HG03520 (cell line): ENCODE measurements around the gene NKAIN1.

Source experiments
- ATAC-seq: cut with Tn5 transposase; IDR thresholded peaks from one replicate; pipeline ENCODE4 v1.9.1; 2021; ENCODE audit warnings: mild to moderate bottlenecking, moderate library complexity; ENCODE audit not compliant: unreplicated experiment

Gene NKAIN1

GRCh38 chr1:31234123-31234708 is 5.5 kb downstream of the NKAIN1 start:
- ATAC-seq, result no peak

GRCh38 chr1:31232689-31233088 is 7.0 kb downstream of the NKAIN1 start:
- no peak for ATAC-seq

- no peak for ATAC-seq
Measured at GRCh38 chr1:31231802-31232201, 7.9 kb downstream of the NKAIN1 start.

- ATAC-seq, result no peak
Measured at GRCh38 chr1:31230378-31230777, 9.3 kb downstream of the NKAIN1 start.

GRCh38 chr1:31228986-31229385 is 10.7 kb downstream of the NKAIN1 start:
- ATAC-seq, result no peak

GRCh38 chr1:31227891-31228568 is 11.7 kb downstream of the NKAIN1 start:
- no peak for ATAC-seq

- ATAC-seq, result no peak
Measured at GRCh38 chr1:31224068-31224467, 15.6 kb downstream of the NKAIN1 start.

GRCh38 chr1:31222176-31222575 is 17.5 kb downstream of the NKAIN1 start:
- ATAC-seq, result no peak

GRCh38 chr1:31221072-31221471 is 18.6 kb downstream of the NKAIN1 start:
- no peak for ATAC-seq

GRCh38 chr1:31219489-31219888 is 20.2 kb downstream of the NKAIN1 start:
- no peak for ATAC-seq

GRCh38 chr1:31218705-31219104 is 21.0 kb downstream of the NKAIN1 start:
- ATAC-seq, result no peak

- ATAC-seq, result no peak
Measured at GRCh38 chr1:31216016-31216415, 23.7 kb downstream of the NKAIN1 start.

- no peak for ATAC-seq
Measured at GRCh38 chr1:31215065-31215570, 24.6 kb downstream of the NKAIN1 start.

- ATAC-seq, result no peak
Measured at GRCh38 chr1:31214316-31215064, 25.2 kb downstream of the NKAIN1 start.

- no peak for ATAC-seq
Measured at GRCh38 chr1:31208361-31208945, 31.2 kb downstream of the NKAIN1 start.

GRCh38 chr1:31207569-31207968 is 32.1 kb downstream of the NKAIN1 start:
- no peak for ATAC-seq

GRCh38 chr1:31207046-31207445 is 32.6 kb downstream of the NKAIN1 start:
- no peak for ATAC-seq

- no peak for ATAC-seq
Measured at GRCh38 chr1:31203215-31203614, 36.5 kb downstream of the NKAIN1 start.

- no peak for ATAC-seq
Measured at GRCh38 chr1:31201931-31202360, 37.7 kb downstream of the NKAIN1 start.

- no peak for ATAC-seq
Measured at GRCh38 chr1:31199949-31200348, 39.7 kb downstream of the NKAIN1 start.

GRCh38 chr1:31199236-31199790 is 40.4 kb downstream of the NKAIN1 start:
- ATAC-seq, result no peak
